ENCODE results near the gene LAMA5.
A peak's percentile ranks its signal among the peaks of the same experiment; 100 is the strongest.

Gene LAMA5

GRCh38 chr20:62372042-62372993, 5.2 kb upstream of the LAMA5 start:
- no peak for DNase-seq (ENCODE audit: low read depth in 2 of 3, low spot score in 1 of 3)

GRCh38 chr20:62371588-62372041, 4.5 kb upstream of the LAMA5 start:
- DNase-seq (ENCODE audit: low read depth in 2 of 3, low spot score in 1 of 3), result no peak

GRCh38 chr20:62370807-62371587, 3.9 kb upstream of the LAMA5 start:
- no peak for DNase-seq (ENCODE audit: low read depth in 2 of 3, low spot score in 1 of 3)

- peak in 1 of 3 donors; percentile 32 for DNase-seq (ENCODE audit: low read depth in 2 of 3, low spot score in 1 of 3)
These were observed 3.1 kb upstream of the LAMA5 start for GRCh38 chr20:62370115-62370806.

GRCh38 chr20:62369815-62370114, 2.7 kb upstream of the LAMA5 start:
- DNase-seq (ENCODE audit: low read depth in 2 of 3, low spot score in 1 of 3), result no peak

GRCh38 chr20:62368976-62369814, 2.1 kb upstream of the LAMA5 start:
- no peak for DNase-seq (ENCODE audit: low read depth in 2 of 3, low spot score in 1 of 3)

- no peak for DNase-seq (ENCODE audit: low read depth in 2 of 3, low spot score in 1 of 3)
These were observed 1.4 kb upstream of the LAMA5 start for GRCh38 chr20:62368392-62368975.

GRCh38 chr20:62367633-62368391, 700 bp upstream of the LAMA5 start:
- DNase-seq (ENCODE audit: low read depth in 2 of 3, low spot score in 1 of 3), result no peak

GRCh38 chr20:62366370-62367135, 559 bp downstream of the LAMA5 start:
- no peak for DNase-seq (ENCODE audit: low read depth in 2 of 3, low spot score in 1 of 3)

- DNase-seq (ENCODE audit: low read depth in 2 of 3, low spot score in 1 of 3), result no peak
These were observed 1.2 kb downstream of the LAMA5 start for GRCh38 chr20:62365814-62366369.

- no peak for DNase-seq (ENCODE audit: low read depth in 2 of 3, low spot score in 1 of 3)
These were observed 2.0 kb downstream of the LAMA5 start for GRCh38 chr20:62364911-62365736.

- DNase-seq (ENCODE audit: low read depth in 2 of 3, low spot score in 1 of 3), result no peak
These were observed 2.9 kb downstream of the LAMA5 start for GRCh38 chr20:62363920-62364851.

GRCh38 chr20:62362991-62363919, 3.9 kb downstream of the LAMA5 start:
- no peak for DNase-seq (ENCODE audit: low read depth in 2 of 3, low spot score in 1 of 3)

- no peak for DNase-seq (ENCODE audit: low read depth in 2 of 3, low spot score in 1 of 3)
These were observed 4.5 kb downstream of the LAMA5 start for GRCh38 chr20:62362590-62362940.

- DNase-seq (ENCODE audit: low read depth in 2 of 3, low spot score in 1 of 3), result no peak
These were observed 5.1 kb downstream of the LAMA5 start for GRCh38 chr20:62361799-62362589.
